BLaER1 (cell line): ENCODE measurements around the gene MYOCD.

Experiments
- H3K27ac ChIP-seq: shearing (Covaris generic); formaldehyde crosslinking; 2 replicates; pipeline ENCODE4 v1.8.1; 2022
- H3K27me3 ChIP-seq: shearing (Covaris generic); formaldehyde crosslinking; 2 replicates; pipeline ENCODE4 v1.8.1; 2022
- H3K36me3 ChIP-seq: shearing (Covaris generic); formaldehyde crosslinking; 2 replicates; pipeline ENCODE4 v1.8.1; 2022
- H3K4me1 ChIP-seq: shearing (Covaris generic); formaldehyde crosslinking; 2 replicates; pipeline ENCODE4 v1.8.1; 2022
- H3K4me2 ChIP-seq: shearing (Covaris generic); formaldehyde crosslinking; 2 replicates; pipeline ENCODE4 v1.8.1; 2022
- H3K4me3 ChIP-seq: shearing (Covaris generic); formaldehyde crosslinking; 2 replicates; pipeline ENCODE4 v1.8.1; 2022
- H3K9ac ChIP-seq: shearing (Covaris generic); formaldehyde crosslinking; 2 replicates; pipeline ENCODE4 v1.8.1; 2022
- H3K9me3 ChIP-seq: shearing (Covaris generic); formaldehyde crosslinking; 2 replicates; pipeline ENCODE4 v1.8.1; 2022
- H4K20me1 ChIP-seq: shearing (Covaris generic); formaldehyde crosslinking; 2 replicates; pipeline ENCODE4 v1.8.1; 2022
- Cebpa-rat ChIP-seq: shearing (Covaris generic); IDR thresholded peaks from 2 replicates; pipeline ENCODE4 v1.8.1; 2022

The MYOCD gene

DNA sequence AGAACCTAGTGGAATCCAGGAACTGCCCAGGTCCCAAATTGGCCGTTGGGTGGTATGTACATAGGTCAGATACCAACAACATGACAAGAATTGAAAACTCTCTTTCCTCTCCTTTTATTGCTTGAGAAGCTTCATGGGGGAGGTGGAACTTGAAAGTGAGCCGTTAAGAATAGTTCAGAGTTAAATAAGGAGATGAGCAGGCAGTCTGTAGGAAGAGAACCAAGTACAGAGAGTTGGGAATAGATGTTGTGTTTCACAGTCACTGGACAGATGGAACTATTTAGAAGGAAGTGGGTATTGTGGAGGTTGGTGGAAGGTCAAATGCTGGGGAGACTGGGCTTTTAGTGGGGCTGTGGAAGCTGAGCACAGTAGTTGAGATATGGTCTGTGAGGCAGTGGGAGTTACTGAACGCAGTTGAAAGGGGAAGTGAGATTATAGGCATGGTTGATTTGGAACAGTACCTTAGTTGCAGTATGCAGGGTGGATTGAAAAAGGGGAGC, 150.0 kb downstream of the MYOCD start:
- H3K9ac ChIP-seq: no peak overlapping the region
- TF ChIP-seq Cebpa-rat: no peak
- H4K20me1 ChIP-seq: no peaks in the 10 kb centered on the region
- peaks cover 19% of the 10 kb centered on the region for H3K4me1 ChIP-seq
- peaks cover 14% of the 10 kb centered on the region for H3K9me3 ChIP-seq
- H3K4me3 ChIP-seq: no peak overlapping the region
- H3K4me2 ChIP-seq: peak overlapping the region; percentile 58
- H3K27me3 ChIP-seq: no peaks in the 10 kb centered on the region
- peak overlapping the region; percentile 51 for H3K27ac ChIP-seq
- H3K36me3 ChIP-seq: no peaks in the 10 kb centered on the region
